Endodermal cell (in vitro differentiated cells): ENCODE data around the gene C19orf81. TPM values are rescaled to one million over a fixed set of nuclear protein-coding genes. Genes with fewer than 3 reads are reported as not detected.

ENCODE experiments used
- DNase-seq: peaks from one replicate; pipeline ENCODE4 v3.0.0-alpha.2; 2017
- H3K27ac ChIP-seq: 2 replicates; pipeline ENCODE4 v1.5.1; 2013; ENCODE audit warnings: mild to moderate bottlenecking, low read depth, low read length, moderate library complexity
- H3K27me3 ChIP-seq: 2 replicates; pipeline ENCODE4 v1.6.1; 2013; ENCODE audit warnings: mild to moderate bottlenecking, low read length, moderate library complexity; ENCODE audit not compliant: insufficient read depth, control insufficient read depth, poor library complexity, severe bottlenecking
- H3K36me3 ChIP-seq: 2 replicates; pipeline ENCODE4 v1.7.0; 2013; ENCODE audit warnings: mild to moderate bottlenecking, low read length, moderate library complexity; ENCODE audit not compliant: control insufficient read depth, insufficient read depth
- H3K4me1 ChIP-seq: one replicate; pipeline ENCODE4 v1.7.0; 2013; ENCODE audit warnings: low read length; ENCODE audit not compliant: control insufficient read depth, insufficient read depth
- H3K4me3 ChIP-seq: 2 replicates; pipeline ENCODE4 v1.5.1; 2013; ENCODE audit warnings: mild to moderate bottlenecking, low read length, moderate library complexity
- H3K9ac ChIP-seq: 2 replicates; pipeline ENCODE4 v1.6.1; 2013; ENCODE audit warnings: mild to moderate bottlenecking, low read length, moderate library complexity; ENCODE audit not compliant: poor library complexity, severe bottlenecking; ENCODE audit errors: extremely low read depth
- H3K9me3 ChIP-seq: 2 replicates; pipeline ENCODE4 v1.6.1; 2013; ENCODE audit warnings: mild to moderate bottlenecking, low read length, moderate library complexity; ENCODE audit not compliant: control insufficient read depth
- H3K27ac Mint-ChIP-seq: 2 replicates; pipeline ENCODE4 v1.8.0; 2020; ENCODE audit warnings: mixed read lengths
- H3K27me3 Mint-ChIP-seq: 2 replicates; pipeline ENCODE4 v1.8.0; 2021; ENCODE audit warnings: mild to moderate bottlenecking, mixed read lengths; ENCODE audit not compliant: insufficient read depth
- H3K36me3 Mint-ChIP-seq: 2 replicates; pipeline ENCODE4 v1.8.0; 2020; ENCODE audit warnings: low read depth, mixed read lengths
- H3K4me1 Mint-ChIP-seq: 2 replicates; pipeline ENCODE4 v1.8.0; 2020; ENCODE audit warnings: mixed read lengths
- H3K4me3 Mint-ChIP-seq: 2 replicates; pipeline ENCODE4 v1.8.0; 2020; ENCODE audit warnings: mild to moderate bottlenecking, moderate library complexity, mixed read lengths
- H3K9me3 Mint-ChIP-seq: 2 replicates; pipeline ENCODE4 v1.8.0; 2020; ENCODE audit warnings: mild to moderate bottlenecking, mixed read lengths
- CTCF ChIP-seq: fragments of 200-600 bp; sonication (generic); conservative IDR thresholded peaks from 2 replicates; pipeline ENCODE4 v1.5.0; 2021; ENCODE audit warnings: antibody characterized with exemption, mild to moderate bottlenecking
- WGBS, 2 experiments: methylation state at CpG; one replicate each; pipeline versions ENCODE4 v1.1.5 to v1.1.7; 2013; ENCODE audit warnings: missing lambda C conversion rate in 2 of 2, mixed read lengths in 1 of 2; ENCODE audit not compliant: insufficient coverage in 1 of 2, insufficient read length in 1 of 2; 5-methylcytosine and 5-hydroxymethylcytosine counted together
- total RNA-seq, 2 donors: library from RNA; stranded (reverse); fragmentation: NEBNext Ultra II Directional in 1 of 2; extraction: Animal tissue kit (Norgen Biotek cat#: 25700) in 1 of 2; gene quantifications; 2 replicates in 1 of 2; 3 replicates in 1 of 2; pipeline ENCODE4 v1.2.1, GENCODE V29; 2021

Gene C19orf81
- total RNA-seq, 2 donors from 2014 or later = 11.3 to 26.8 TPM

- H3K4me1 Mint-ChIP-seq = no peaks in the 10 kb centered on the region
- Histone ChIP-seq H3K4me3 (no peak overlapping the region), H3K9ac (no peak overlapping the region), H3K27me3 (no peaks in the 10 kb centered on the region), H3K27ac (no peak overlapping the region), H3K36me3 (no peaks in the 10 kb centered on the region), H3K9me3 (no peaks in the 10 kb centered on the region), H3K4me1 (no peaks in the 10 kb centered on the region)
- H3K9me3 Mint-ChIP-seq = no peaks in the 10 kb centered on the region
- no peak overlapping the region for H3K4me3 Mint-ChIP-seq
- no peaks in the 10 kb centered on the region for H3K36me3 Mint-ChIP-seq
- peaks cover 13% of the 10 kb centered on the region for H3K27me3 Mint-ChIP-seq
- no peak for TF ChIP-seq CTCF
- no peak overlapping the region for H3K27ac Mint-ChIP-seq
- peak; percentile 18 for DNase-seq
- 58 to 69% methylated on average over 2 to 4 of the region's 4 CpGs for WGBS, 2 experiments
Observed at GRCh38 chr19:50626011-50626410, 23.2 kb upstream of the C19orf81 start.

DNA sequence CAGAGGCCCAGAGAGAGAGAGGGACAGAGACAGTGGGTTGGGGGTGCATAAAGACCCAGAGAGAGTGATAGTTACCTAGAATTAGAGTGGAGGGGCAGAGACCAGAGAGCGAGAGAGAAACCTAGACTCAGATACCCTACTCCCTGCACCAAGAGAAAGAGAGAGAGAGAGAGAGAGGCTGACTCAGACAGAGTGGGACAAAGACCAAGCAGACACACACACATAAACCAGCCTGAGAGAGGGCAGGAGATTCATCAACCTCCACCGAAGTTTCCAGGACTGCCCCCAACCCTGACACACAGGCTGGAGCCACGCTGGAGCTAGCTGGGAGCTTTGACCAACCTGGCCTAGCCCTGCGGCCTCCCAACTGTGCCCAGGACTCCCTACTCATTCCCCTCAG is 22.4 kb upstream of the C19orf81 start:
- 66 to 71% methylated on average over 3 of the region's 4 CpGs for WGBS, 2 experiments
- H3K9me3 Mint-ChIP-seq = no peaks in the 10 kb centered on the region

DNA sequence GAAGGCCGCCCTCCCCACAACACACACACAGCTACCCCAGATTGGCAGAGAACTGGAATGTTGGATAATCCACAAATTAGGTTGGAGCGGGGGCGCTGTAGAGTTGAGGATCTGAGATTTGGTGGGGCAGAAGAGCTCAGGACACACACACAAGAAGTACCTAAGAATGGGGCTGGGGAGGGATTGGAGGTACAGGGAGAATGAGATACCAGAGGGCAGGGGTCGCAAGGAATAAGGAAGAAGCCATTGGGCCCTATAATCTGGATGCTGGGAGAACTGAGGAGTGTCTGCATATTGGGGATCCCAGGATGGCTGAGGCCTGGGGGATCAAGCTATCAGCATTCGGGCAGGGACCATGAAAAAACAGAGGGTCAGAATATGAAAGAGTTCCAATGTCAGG is 21.1 kb upstream of the C19orf81 start:
- WGBS, 2 experiments = 88 to 89% methylated on average over 3 to 4 of the region's 5 CpGs
- H3K9me3 ChIP-seq = no peaks in the 10 kb centered on the region
- H3K36me3 Mint-ChIP-seq = no peaks in the 10 kb centered on the region
- H3K9me3 Mint-ChIP-seq = peaks cover 2% of the 10 kb centered on the region
- H3K27ac Mint-ChIP-seq = no peak overlapping the region
- H3K4me1 ChIP-seq = no peaks in the 10 kb centered on the region
- no peak overlapping the region for H3K27ac ChIP-seq
- TF ChIP-seq CTCF = no peak
- H3K4me1 Mint-ChIP-seq = no peaks in the 10 kb centered on the region
- no peak overlapping the region for H3K4me3 Mint-ChIP-seq
- no peaks in the 10 kb centered on the region for H3K36me3 ChIP-seq
- DNase-seq = peak; percentile 45
- peaks cover 20% of the 10 kb centered on the region for H3K27me3 Mint-ChIP-seq
- no peak overlapping the region for H3K4me3 ChIP-seq
- H3K27me3 ChIP-seq = no peaks in the 10 kb centered on the region
- no peak overlapping the region for H3K9ac ChIP-seq

More for the DNA sequence above, 22.4 kb upstream of the C19orf81 start:
- no peaks in the 10 kb centered on the region for H3K4me1 ChIP-seq
- Mint-ChIP-seq H3K36me3 (no peaks in the 10 kb centered on the region), H3K27me3 (peaks cover 15% of the 10 kb centered on the region), H3K27ac (no peak overlapping the region), H3K4me1 (no peaks in the 10 kb centered on the region), H3K4me3 (no peak overlapping the region)
- no peaks in the 10 kb centered on the region for H3K9me3 ChIP-seq
- H3K9ac ChIP-seq = no peak overlapping the region
- no peak for TF ChIP-seq CTCF
- H3K27me3 ChIP-seq = no peaks in the 10 kb centered on the region
- no peak overlapping the region for H3K4me3 ChIP-seq
- peak; percentile 22 for DNase-seq
- H3K36me3 ChIP-seq = no peaks in the 10 kb centered on the region
- no peak overlapping the region for H3K27ac ChIP-seq
